Adrenal gland (tissue), 12 donors: ENCODE results near the gene MED22. TPM values are rescaled to one million over a fixed set of nuclear protein-coding genes. Genes with fewer than 3 reads are reported as not detected.

Source experiments
- DNase-seq, 7 donors: peaks; one replicate each; pipeline ENCODE4 v3.0.0-alpha.2; 2019 to 2020
- H3K27ac ChIP-seq, 5 donors: fragments of 200-600 bp; sonication (generic) in 4 of 5; 1 replicate in 3 of 5; 2 replicates in 2 of 5; pipeline versions ENCODE4 v1.5.1 to v1.8.0; 2016 to 2020; ENCODE audit warnings: mild to moderate bottlenecking in 1 of 5
- H3K27me3 ChIP-seq: fragments of 200-600 bp; 2 replicates; pipeline ENCODE4 v1.8.0; 2021
- H3K36me3 ChIP-seq, 2 donors: fragments of 200-600 bp; replicated peaks in 1 of 2; 1 replicate in 1 of 2; 2 replicates in 1 of 2; pipeline versions ENCODE4 v1.5.1 to v1.8.0; 2018 to 2022
- H3K4me1 ChIP-seq, 2 donors: fragments of 200-600 bp; replicated peaks in 1 of 2; 1 replicate in 1 of 2; 2 replicates in 1 of 2; pipeline versions ENCODE4 v1.5.1 to v1.8.0; 2018 to 2021
- H3K4me3 ChIP-seq, 4 donors: fragments of 200-600 bp; sonication (generic) in 3 of 4; one replicate each; pipeline ENCODE4 v1.5.1; 2016 to 2018
- H3K9me3 ChIP-seq, 3 donors: fragments of 200-600 bp; sonication (generic) in 1 of 3; replicated peaks in 1 of 3; 1 replicate in 2 of 3; 2 replicates in 1 of 3; pipeline versions ENCODE4 v1.5.1 to v1.8.0; 2016 to 2021
- CTCF ChIP-seq, 6 experiments: fragments of 450-650 bp in 4 of 6; fragments of 200-600 bp in 2 of 6; sonication (generic) in 1 of 6; IDR thresholded peaks; 1 replicate in 5 of 6; 2 replicates in 1 of 6; pipeline versions ENCODE4 v1.5.1 to v1.8.0; 2016 to 2021; ENCODE audit warnings: antibody characterized with exemption in 6 of 6, mild to moderate bottlenecking in 2 of 6, moderate library complexity in 1 of 6
- POLR2A ChIP-seq, 2 donors: fragments of 450-650 bp; IDR thresholded peaks; one replicate each; pipeline ENCODE4 v1.6.1; 2017; ENCODE audit warnings: antibody characterized with exemption in 2 of 2, mild to moderate bottlenecking in 2 of 2, moderate library complexity in 1 of 2
- WGBS, 4 donors: extraction: QIAGEN DNeasy Blood & Tissue Kit in 2 of 4; methylation state at CpG; one replicate each; pipeline versions ENCODE4 v1.1.5 to v1.1.7; 2013 to 2017; 5-methylcytosine and 5-hydroxymethylcytosine counted together
- intact Hi-C, 2 donors: fragments of 100-400 bp; cut with DNase I; formaldehyde crosslinking; loops; one replicate each; pipeline versions ENCODE4 v1.14.1 to v1.15.0; 2022 to 2023
- polyA plus RNA-seq, 3 donors: library from polyadenylated mRNA; stranded (reverse); fragments of 200-250 nt in 2 of 3; fragments of 350-450 nt in 1 of 3; fragmentation: Illumina TruSeq in 1 of 3; extraction: RNeasy Lipid Tissue Mini Kit (QIAGEN cat#74804) in 1 of 3; gene quantifications; one replicate each; pipeline ENCODE4 v1.2.3, GENCODE V29; 2013 to 2014
- total RNA-seq, 9 donors: library from RNA; depleted of rRNA in 4 of 9; stranded (reverse); fragments of >200 nt in 4 of 9; fragments of 120-200 nt in 1 of 9; fragmentation: NEBNext Ultra II Directional in 1 of 9; extraction: Animal tissue kit (Norgen Biotek cat#: 25700) in 1 of 9; gene quantifications; one replicate each; pipeline versions ENCODE4 v1.1.0 to v1.2.4, GENCODE V29; 2013 to 2023
- donor health status: healthy with polysubstance abuse.
- donor health status: Bipolar disorder and iron deficiency.
- donor health status: DM: yes; HTN: yes; CAD: no.
- donor health status: DM: no; HTN: no; CAD: no.
- donor health status: DM: no; HTN: no; CAD: no.
- donor health status: DM: yes; HTN: yes; CAD: no.

The MED22 gene
- total and polyA plus RNA-seq, 12 donors, result 11.4 to 38.0 (median 28.5) TPM

- peak overlapping the region in 2 of 5 donors; percentile 63 to 69 for H3K27ac ChIP-seq
- intact Hi-C loops, result no loop called here
- peaks cover 0 to 49% of the 10 kb centered on the region in 2 donors for H3K36me3 ChIP-seq
- H3K9me3 ChIP-seq, result no peaks in the 10 kb centered on the region
- 58 to 76% (median 67%) methylated on average over 6 of the region's 6 CpGs for WGBS, 4 donors
- no peak for DNase-seq
- H3K4me3 ChIP-seq, result no peak overlapping the region
- peaks cover 20 to 76% of the 10 kb centered on the region in 2 donors for H3K4me1 ChIP-seq
- TF ChIP-seq POLR2A (IDR thresholded peaks at IDR 0.05) (no peak), CTCF (IDR thresholded peaks at IDR 0.05) (no peak)
- H3K27me3 ChIP-seq, result no peaks in the 10 kb centered on the region
Measured at GRCh38 chr9:133369422-133369821, 21.5 kb upstream of the MED22 start.

GRCh38 chr9:133368249-133368881 lies 20.4 kb upstream of the MED22 start:
- peaks cover 0 to 57% of the 10 kb centered on the region in 2 donors for H3K36me3 ChIP-seq
- H3K9me3 ChIP-seq, result no peaks in the 10 kb centered on the region
- no peaks in the 10 kb centered on the region for H3K27me3 ChIP-seq
- DNase-seq, result peak in 2 of 7 donors; percentile 35 to 86
- H3K27ac ChIP-seq, result peak overlapping the region in 2 of 5 donors; percentile 63 to 69
- no peak overlapping the region for H3K4me3 ChIP-seq
- peaks cover 15 to 71% of the 10 kb centered on the region in 2 donors for H3K4me1 ChIP-seq
- intact Hi-C loops, result no loop called here
- WGBS, 4 donors, result 52 to 59% (median 55%) methylated on average over 16 to 18 of the region's 18 CpGs
- TF ChIP-seq POLR2A (IDR thresholded peaks at IDR 0.05), result no peak
- no peak for TF ChIP-seq CTCF (IDR thresholded peaks at IDR 0.05)

GRCh38 chr9:133367778-133368177 lies 19.8 kb upstream of the MED22 start:
- 53 to 72% (median 67%) methylated on average over 9 to 10 of the region's 10 CpGs for WGBS, 4 donors
- intact Hi-C loops, result no loop called here
- Histone ChIP-seq H3K9me3 (no peaks in the 10 kb centered on the region), H3K4me1 (peaks cover 15 to 68% of the 10 kb centered on the region in 2 donors), H3K4me3 (no peak overlapping the region), H3K36me3 (peaks cover 0 to 57% of the 10 kb centered on the region in 2 donors), H3K27ac (peak overlapping the region in 2 of 5 donors; percentile 63 to 69), H3K27me3 (no peaks in the 10 kb centered on the region)
- TF ChIP-seq POLR2A (IDR thresholded peaks at IDR 0.05), result no peak
- TF ChIP-seq CTCF (IDR thresholded peaks at IDR 0.05), result no peak
- DNase-seq, result peak in 2 of 7 donors; percentile 19 to 79

GRCh38 chr9:133367221-133367620 lies 19.3 kb upstream of the MED22 start:
- Histone ChIP-seq H3K27me3 (no peaks in the 10 kb centered on the region), H3K9me3 (no peaks in the 10 kb centered on the region), H3K36me3 (peaks cover 0 to 58% of the 10 kb centered on the region in 2 donors), H3K4me3 (no peak overlapping the region), H3K4me1 (peaks cover 15 to 62% of the 10 kb centered on the region in 2 donors), H3K27ac (peak overlapping the region in 1 of 5 donors; percentile 63)
- WGBS, 4 donors, result 76 to 91% (median 81%) methylated on average over 4 to 22 of the region's 22 CpGs
- peak in 2 of 7 donors; percentile 18 to 23 for DNase-seq
- TF ChIP-seq CTCF (IDR thresholded peaks at IDR 0.05) (no peak), POLR2A (IDR thresholded peaks at IDR 0.05) (no peak)
- intact Hi-C loops, result no loop called here
